Mucosa of descending colon (tissue), 3 donors: ENCODE data around the gene PAK1. TPM values are rescaled to one million over a fixed set of nuclear protein-coding genes. Genes with fewer than 3 reads are reported as not detected.

Experiments
- ATAC-seq: fragments of 200-7000 bp; cut with Tn5 transposase; one replicate; pipeline ENCODE4 v1.9.1; 2020; ENCODE audit warnings: mild to moderate bottlenecking, moderate library complexity
- DNase-seq, 3 donors: peaks; one replicate each; pipeline ENCODE4 v3.0.0-alpha.2; 2020
- H3K36me3 ChIP-seq: fragments of 200-600 bp; one replicate; pipeline ENCODE4 v1.8.0; 2021; ENCODE audit warnings: low read depth, mild to moderate bottlenecking
- H3K4me1 ChIP-seq: fragments of 200-600 bp; one replicate; pipeline ENCODE4 v1.8.0; 2021; ENCODE audit warnings: low read depth, mild to moderate bottlenecking
- H3K4me3 ChIP-seq: fragments of 200-600 bp; one replicate; pipeline ENCODE4 v1.8.0; 2021; ENCODE audit warnings: mild to moderate bottlenecking
- H3K9me3 ChIP-seq: fragments of 200-600 bp; one replicate; pipeline ENCODE4 v1.8.0; 2021; ENCODE audit warnings: mild to moderate bottlenecking
- intact Hi-C, 2 donors: fragments of 100-400 bp; cut with DNase I in 1 of 2; cut with micrococcal nuclease in 1 of 2; formaldehyde crosslinking; loops; one replicate each; pipeline versions ENCODE4 v1.11.0 to v1.11.1; 2022; cut with DNase I, micrococcal nuclease
- total RNA-seq, 3 donors: library from RNA; stranded (reverse); fragmentation: NEBNext Ultra II Directional in 2 of 3; extraction: Animal tissue kit (Norgen Biotek cat#: 25700) in 2 of 3; gene quantifications; one replicate each; pipeline versions ENCODE4 v1.2.1 to v1.2.4, GENCODE V29; 2021 to 2023
- TF ChIP-seq, protein P1 (sequence below): fragments of 200-600 bp; IDR thresholded peaks from one replicate; pipeline ENCODE4 v1.8.0; 2022; ENCODE audit warnings: antibody characterized with exemption, mild to moderate bottlenecking
- donor health status: DM: no; HTN: no; CAD: no; lungs with moderate emphysema.
- donor health status: DM: no; HTN: no; CAD: no.
- donor health status: DM: no; HTN: yes; CAD: no.

The PAK1 gene
- total RNA-seq, 3 donors from 2014 or later, result 73.5 to 125 (median 116) TPM

GRCh38 chr11:77381729-77382665 lies 91.9 kb downstream of the PAK1 start:
- ATAC-seq (peak; percentile 63), DNase-seq (no peak)
- H3K4me1 ChIP-seq, result peaks cover 19% of the 10 kb centered on the region
- H3K9me3 ChIP-seq, result no peaks in the 10 kb centered on the region
- TF ChIP-seq, protein P1, sequence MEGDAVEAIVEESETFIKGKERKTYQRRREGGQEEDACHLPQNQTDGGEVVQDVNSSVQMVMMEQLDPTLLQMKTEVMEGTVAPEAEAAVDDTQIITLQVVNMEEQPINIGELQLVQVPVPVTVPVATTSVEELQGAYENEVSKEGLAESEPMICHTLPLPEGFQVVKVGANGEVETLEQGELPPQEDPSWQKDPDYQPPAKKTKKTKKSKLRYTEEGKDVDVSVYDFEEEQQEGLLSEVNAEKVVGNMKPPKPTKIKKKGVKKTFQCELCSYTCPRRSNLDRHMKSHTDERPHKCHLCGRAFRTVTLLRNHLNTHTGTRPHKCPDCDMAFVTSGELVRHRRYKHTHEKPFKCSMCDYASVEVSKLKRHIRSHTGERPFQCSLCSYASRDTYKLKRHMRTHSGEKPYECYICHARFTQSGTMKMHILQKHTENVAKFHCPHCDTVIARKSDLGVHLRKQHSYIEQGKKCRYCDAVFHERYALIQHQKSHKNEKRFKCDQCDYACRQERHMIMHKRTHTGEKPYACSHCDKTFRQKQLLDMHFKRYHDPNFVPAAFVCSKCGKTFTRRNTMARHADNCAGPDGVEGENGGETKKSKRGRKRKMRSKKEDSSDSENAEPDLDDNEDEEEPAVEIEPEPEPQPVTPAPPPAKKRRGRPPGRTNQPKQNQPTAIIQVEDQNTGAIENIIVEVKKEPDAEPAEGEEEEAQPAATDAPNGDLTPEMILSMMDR, result no peak
- intact Hi-C loops, result no loop called here
- no peak overlapping the region for H3K4me3 ChIP-seq
- H3K36me3 ChIP-seq, result no peaks in the 10 kb centered on the region

GRCh38 chr11:77379934-77380333 lies 94.0 kb downstream of the PAK1 start:
- H3K4me1 ChIP-seq, result peaks cover 25% of the 10 kb centered on the region
- H3K9me3 ChIP-seq, result no peaks in the 10 kb centered on the region
- ATAC-seq (peak; percentile 66), DNase-seq (no peak)
- H3K36me3 ChIP-seq, result no peaks in the 10 kb centered on the region
- TF ChIP-seq, protein P1, result no peak
- intact Hi-C loops, result no loop called here
- H3K4me3 ChIP-seq, result no peak overlapping the region

GRCh38 chr11:77379253-77379652 lies 94.6 kb downstream of the PAK1 start:
- TF ChIP-seq, protein P1, result no peak
- ATAC-seq (no peak), DNase-seq (no peak)
- peaks cover 25% of the 10 kb centered on the region for H3K4me1 ChIP-seq
- H3K36me3 ChIP-seq, result no peaks in the 10 kb centered on the region
- intact Hi-C loops, result no loop called here
- no peaks in the 10 kb centered on the region for H3K9me3 ChIP-seq
- no peak overlapping the region for H3K4me3 ChIP-seq

DNA sequence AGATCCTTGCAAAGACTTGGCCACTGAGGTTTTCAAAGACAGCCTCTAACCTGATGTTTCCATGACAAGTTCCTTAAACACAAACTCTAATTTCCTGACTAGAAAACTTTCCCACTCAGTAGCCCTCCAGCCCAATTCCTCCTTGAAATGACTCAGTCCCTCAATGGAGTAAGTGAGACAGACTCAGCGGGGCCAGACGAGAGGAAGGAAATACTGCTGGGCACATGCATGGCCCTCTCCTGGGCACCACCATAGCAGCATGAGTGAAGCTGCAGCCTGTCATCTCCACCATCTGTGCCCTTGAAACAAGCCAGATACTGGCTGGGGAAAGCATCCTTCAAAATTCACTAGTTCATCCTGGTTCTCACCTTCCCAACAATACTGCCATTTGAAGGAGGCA lies 96.2 kb downstream of the PAK1 start:
- peaks cover 25% of the 10 kb centered on the region for H3K4me1 ChIP-seq
- H3K36me3 ChIP-seq, result no peaks in the 10 kb centered on the region
- no peak for DNase-seq

DNA sequence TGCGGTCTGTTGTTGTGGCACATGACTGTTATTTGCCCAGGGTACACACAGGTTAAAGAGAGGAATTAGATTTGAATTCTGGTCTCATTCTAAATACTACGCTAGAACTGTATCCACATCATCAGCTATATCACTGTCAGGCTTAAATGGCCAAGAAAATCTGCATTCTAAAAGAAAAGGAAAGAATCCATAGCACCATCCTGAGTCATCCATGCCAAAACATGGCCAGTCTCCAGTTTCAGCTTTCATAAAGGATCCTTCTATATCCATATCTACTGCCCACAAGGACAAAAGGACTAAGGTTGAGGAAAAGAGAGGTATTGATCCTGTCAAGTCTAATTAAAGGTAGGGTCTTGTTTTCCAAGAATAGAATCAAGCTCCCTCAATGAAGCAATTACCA lies 98.8 kb downstream of the PAK1 start:
- H3K9me3 ChIP-seq, result no peaks in the 10 kb centered on the region
- TF ChIP-seq, protein P1, result no peak
- ATAC-seq (no peak), DNase-seq (no peak)
- H3K36me3 ChIP-seq, result no peaks in the 10 kb centered on the region
- H3K4me3 ChIP-seq, result no peak overlapping the region
- H3K4me1 ChIP-seq, result peaks cover 12% of the 10 kb centered on the region
- intact Hi-C loops, result no loop called here

More for the DNA sequence above, 96.2 kb downstream of the PAK1 start:
- ATAC-seq, result no peak
- Histone ChIP-seq H3K9me3 (no peaks in the 10 kb centered on the region), H3K4me3 (no peak overlapping the region)
- intact Hi-C loops, result no loop called here
- TF ChIP-seq, protein P1, result no peak
